Activated CD8-positive, alpha-beta memory T cell treated with anti-CD3 and anti-CD28 coated beads, Interleukin-2, amount 50 U/mL, for 24 hours (primary cell): ENCODE results near the gene TEAD1.

Experiments
- DNase-seq: peaks from one replicate; pipeline ENCODE4 v3.0.0-alpha.2; 2020; ENCODE audit errors: extremely low read depth

The TEAD1 gene

DNA sequence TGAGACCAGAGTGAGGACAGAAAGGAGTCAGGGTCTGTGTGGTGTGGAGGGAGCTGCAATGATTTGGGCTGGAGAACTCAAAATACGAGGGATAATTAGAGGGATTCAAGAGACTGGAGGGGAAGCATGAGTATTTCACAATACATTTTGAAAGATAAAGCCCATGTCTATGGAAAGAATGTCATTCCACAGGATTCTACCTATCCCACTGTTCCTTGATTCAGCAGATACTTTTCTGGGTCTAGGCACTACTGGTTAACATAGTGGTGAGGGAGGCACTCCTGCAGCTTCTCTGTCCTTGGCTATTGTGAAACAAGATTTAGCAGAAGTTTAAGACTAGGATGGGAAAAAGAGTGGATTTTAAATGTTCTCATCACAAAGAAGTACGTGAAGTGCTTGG, 262.0 kb downstream of the TEAD1 start:
- DNase-seq, result no peak

DNA sequence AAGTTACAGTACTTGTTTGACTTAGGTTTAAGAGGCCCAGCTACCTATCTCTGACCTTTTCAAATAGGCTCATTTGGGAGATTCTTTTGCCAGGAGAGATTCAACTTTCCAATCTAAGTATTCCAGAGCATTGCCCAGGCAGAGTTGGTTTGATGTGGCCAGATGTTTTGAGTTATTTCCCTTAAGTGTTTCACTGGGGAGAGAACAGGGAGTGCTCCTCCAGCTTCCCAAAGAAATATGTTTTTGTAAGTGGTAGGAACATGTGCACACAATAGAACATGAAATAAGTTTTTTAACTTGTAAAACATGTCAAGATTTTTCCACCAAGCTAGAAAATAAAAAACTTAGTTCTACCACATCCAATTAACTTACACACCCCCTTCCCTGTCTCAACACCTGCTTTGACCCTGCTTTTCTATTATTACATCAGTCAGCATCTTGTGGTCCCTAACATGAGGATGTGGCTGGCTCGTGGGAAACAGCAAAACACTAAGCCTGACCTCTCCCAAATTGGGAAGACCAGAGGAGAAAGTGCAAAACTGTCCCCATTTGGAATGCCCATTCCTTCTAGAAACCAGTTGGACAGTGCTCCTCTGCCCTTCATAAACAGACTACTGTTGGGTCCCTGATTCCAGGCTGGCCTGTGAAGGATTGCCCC, 264.5 kb downstream of the TEAD1 start:
- DNase-seq, result no peak

DNA sequence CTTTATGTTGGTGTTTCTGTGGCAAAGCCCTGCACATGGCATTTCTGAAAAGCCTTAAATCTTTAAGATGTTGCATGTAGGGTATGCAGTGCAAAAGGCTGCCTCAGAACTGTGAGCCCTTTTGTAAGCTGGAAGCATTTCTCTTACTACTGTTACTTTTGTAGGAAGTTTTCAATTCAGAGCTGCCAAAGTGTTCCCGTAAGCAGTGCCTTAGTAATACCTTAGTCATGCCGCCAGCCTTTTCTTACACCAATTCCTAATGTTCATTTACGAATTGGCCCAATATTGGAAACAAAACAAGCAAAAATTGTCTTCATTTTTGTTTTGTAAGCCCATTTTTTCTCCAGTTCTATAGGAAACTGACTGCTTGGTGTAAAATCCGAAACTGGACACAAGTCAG, 267.4 kb downstream of the TEAD1 start:
- DNase-seq, result no peak

DNA sequence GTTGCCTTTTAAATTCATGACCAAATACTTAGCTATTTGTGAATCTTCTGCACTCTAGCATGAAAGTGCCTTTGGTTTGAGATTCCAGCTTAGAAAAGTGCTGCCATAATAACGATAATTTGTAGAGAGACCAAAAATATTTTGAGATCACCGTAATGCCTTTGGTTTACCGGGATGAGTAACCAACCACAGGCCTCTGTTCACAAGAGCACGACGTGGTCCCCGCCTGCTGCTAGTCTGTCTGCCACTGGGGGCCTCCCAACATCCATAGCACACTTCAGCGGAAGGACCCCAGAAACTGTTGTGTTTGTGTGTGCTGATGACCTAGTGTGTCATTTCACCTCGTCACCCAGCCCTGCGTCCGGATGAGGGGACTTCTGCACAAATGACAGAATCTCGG, 267.9 kb downstream of the TEAD1 start:
- no peak for DNase-seq

DNA sequence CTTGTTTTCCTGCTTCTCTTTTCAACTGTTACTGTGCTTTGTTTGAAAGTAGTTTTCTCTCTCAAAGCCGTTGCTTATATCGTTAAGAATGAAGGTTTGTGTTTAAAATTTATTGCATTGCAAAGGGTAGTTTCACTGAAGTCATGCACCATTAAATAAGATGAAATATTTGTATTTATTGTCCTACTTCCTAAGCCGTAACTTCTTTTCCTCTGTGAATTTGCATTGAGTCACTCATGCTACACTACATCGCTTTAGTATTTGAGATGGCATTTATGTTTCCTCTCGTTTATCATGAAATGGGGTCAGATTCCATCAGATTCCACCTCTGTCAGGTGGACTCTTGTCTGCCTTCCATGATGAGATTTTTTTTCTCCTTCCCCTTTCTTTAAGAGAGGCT, 269.1 kb downstream of the TEAD1 start:
- no peak for DNase-seq

DNA sequence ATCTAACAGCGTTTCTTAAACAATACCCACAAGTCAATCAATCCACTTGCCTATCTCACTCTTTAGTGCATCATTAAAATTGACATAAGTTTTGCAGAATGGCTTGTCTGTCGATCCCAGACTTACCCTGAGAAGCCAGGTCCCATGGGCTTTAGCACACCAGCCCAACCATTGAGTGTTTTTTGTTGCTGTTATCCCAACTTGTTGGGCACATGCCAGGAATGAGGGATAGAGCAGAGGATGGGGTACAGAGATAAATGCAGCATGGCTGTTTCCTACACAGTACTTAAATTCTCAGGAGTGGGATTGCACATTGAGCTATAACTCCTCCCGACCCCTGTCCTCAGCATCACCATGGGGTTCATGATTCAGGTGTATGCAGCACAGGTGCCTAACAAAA, 270.7 kb downstream of the TEAD1 start:
- DNase-seq, result no peak

DNA sequence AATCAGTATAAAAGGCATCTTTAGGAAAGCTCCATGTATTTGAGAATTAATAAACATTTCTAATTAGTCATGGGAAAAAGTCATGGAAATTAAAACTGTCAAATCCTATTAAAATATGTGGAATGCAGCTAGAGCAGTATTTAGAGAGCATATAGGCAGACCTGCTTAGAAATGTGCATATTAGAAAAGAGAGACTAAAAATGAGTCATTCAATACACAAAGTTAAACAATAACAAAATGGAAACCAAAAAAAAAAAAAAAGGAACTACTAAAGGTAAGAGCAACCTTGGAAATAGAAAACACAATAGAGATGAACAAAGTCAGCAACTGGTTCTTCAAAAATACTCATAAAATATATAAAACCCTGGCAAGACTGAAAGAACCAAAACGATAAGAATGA, 275.2 kb downstream of the TEAD1 start:
- DNase-seq, result no peak

DNA sequence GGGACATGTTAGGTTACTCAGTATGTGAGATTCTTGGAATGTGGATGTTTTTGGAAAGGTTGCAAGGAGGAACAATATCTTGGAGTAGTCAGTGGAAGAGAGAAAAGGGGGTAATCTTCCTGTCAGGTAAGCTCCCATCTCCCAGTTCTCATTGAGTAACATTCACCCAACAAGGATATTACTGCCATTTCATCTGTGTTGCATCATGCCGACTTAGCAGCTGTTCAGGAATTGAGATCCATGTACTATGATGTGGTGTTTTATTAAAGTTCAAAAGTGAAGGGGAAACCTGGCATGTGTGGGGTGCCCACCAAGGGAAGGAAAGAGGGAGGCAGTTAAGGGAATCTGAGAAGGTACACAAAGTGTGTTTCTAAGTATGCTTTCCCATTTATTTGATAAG, 276.4 kb downstream of the TEAD1 start:
- no peak for DNase-seq

DNA sequence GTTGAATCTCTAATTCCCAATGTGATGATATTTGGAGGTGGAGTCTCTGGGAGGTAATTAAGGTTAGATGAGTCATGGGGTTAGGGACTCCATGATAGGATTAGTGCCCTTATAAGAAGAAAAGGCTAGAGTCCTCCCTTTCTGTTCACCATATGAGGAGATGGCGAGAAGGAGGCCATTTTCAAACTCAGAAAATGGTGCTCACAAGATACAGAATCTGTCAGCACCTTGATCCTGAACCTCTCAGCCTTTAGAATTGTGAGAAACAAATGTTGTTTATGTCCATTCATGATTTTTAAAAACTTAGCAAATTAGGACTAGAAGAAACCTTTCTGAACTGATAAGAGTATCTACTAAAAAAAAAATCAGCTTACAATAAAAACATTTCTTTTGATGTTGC, 277.2 kb downstream of the TEAD1 start:
- no peak for DNase-seq

DNA sequence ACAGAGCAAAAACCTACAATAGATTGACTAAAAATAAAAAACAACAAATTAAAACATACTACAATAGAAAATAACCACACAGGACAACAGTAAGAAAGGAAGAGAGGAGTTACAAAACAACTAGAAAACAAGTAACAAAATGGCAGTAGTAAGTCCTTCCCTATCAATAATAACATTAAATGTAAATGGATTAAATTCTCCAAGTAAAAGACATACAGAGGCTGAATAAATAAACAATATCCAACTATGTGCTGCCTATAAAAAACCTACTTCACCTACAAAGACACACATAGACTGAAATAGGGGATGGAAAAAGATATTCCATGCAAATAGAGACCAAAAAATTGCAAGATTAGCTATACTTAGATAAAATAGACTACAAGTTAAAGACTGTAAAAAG, 277.9 kb downstream of the TEAD1 start:
- DNase-seq, result no peak

DNA sequence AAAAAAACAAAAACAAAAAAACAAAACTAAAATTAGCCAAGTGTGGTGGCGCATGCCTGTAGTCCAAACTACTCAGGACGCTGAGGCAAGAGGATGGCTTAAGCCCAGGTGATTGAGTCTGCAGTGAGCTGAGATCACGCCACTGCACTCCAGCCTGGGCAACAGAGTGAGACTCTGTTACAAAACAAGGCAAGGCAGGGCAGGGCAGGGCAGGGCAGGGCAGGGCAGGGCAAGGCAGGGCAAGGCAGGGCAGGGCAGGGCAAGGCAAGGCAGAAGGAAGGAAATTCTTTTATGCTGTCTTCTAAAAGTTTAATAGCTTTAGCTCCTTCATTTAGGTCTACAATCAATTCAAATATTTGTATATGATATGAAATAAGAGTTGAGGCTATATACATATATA, 284.8 kb downstream of the TEAD1 start:
- no peak for DNase-seq

DNA sequence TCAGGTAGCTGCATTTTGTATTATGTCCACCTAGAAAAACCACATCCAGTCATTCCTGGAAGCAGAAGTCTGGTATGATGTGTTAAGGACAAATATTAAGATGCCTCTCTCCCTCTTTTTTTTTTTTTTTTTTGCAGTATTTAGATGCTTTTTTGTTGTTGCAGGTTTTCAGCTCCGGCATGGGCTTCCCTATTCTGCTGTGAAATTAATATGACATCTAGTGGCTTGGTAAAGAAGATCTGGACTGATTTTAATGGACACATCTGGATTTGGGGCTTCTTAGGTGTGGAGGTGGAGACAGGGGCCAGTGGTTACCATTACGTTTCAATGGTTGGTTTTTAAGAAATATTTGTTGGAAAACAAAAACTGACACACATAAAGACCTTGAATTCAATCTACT, 287.4 kb downstream of the TEAD1 start:
- DNase-seq, result no peak

DNA sequence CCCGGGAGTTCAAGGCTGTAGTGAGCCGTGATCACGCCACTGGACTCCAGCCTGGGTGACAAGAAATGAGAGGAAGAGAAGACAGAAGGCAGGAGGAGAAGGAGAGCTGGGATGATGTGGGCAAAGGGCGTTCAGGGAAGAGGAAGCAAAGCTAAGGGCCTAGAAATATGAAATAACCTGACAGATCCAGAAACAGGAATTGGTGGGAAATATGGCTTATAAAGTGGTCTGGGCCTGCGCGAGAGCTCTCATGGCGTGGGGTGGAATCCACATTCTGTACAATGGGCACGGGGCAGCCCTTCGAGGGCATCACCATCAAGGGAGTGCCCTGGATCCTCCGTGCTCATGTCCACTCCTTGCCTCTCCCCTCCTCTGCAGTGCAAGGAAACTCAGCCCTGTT, 288.1 kb downstream of the TEAD1 start:
- DNase-seq, result no peak

DNA sequence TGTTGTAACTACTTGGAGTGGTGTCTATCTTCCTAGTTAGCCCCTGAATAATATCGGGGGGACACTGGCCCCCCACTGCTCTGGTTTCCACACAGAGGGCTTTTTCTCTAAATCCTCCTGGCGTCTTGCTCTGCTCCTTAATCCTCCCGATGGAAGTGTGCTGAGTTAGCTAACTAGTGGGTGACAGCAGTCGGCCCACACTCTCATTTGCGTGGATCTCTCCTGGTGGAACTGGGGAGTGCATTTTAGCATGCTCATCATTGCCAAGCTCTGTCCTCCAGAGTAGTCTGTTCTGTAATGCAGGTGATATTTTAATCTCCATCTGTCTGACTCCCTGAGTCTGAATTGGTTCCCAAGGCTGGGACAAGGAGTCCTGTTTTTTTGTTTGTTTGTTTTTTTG, 288.8 kb downstream of the TEAD1 start:
- no peak for DNase-seq

DNA sequence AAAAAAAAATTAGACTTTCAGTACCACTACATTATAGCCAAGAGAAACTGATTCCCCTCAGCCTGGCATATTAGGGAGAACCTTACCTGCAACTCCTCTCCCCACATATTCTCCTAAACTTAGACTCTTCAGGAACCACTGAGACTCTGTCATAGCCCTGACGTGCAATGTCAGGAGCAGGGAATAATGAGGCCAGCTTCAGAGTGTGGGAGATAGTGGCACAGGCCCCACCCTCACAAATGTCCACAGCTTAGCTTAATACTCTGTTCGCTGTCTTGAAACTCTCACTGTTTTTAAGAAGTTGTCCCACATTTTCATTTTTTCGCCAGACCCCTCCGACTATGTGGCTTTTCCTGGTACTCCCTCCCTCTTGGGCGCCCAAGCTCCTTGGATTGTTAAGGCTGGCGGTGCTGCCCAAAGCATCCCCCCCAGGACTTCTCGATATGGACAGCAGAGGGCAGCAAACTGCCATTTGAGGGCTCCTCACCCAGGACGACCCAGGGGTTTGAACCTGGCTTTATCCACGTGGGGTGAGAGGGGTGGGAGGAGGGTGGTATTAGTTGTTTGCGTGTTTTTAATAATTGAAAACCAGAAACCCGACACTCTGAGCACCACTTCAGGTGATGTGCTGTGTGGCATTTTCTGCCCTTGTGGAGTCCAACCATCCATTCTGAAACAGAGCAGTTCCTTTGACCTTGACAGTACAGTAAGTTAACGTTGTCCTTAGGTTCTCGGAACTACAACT, 289.7 kb downstream of the TEAD1 start:
- peak; percentile 8 for DNase-seq

DNA sequence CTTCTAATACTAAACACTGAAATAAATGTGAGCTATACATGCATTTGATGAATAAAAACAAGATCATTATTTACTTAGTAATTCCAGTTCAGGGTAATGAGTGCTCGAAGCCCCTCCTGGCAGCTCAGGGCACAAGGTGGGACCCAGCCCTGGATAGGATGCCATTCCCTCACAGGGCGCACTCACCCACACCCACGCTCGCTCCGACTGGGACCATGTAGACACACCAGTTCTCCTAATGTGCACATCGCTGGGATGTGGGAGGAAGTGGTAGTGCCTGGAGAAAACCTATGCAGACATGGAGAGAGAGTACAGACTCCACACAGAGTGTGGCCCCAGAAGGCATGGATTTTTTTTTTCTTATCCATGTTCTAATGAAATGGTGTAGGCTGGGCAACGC, 290.4 kb downstream of the TEAD1 start:
- DNase-seq, result no peak

DNA sequence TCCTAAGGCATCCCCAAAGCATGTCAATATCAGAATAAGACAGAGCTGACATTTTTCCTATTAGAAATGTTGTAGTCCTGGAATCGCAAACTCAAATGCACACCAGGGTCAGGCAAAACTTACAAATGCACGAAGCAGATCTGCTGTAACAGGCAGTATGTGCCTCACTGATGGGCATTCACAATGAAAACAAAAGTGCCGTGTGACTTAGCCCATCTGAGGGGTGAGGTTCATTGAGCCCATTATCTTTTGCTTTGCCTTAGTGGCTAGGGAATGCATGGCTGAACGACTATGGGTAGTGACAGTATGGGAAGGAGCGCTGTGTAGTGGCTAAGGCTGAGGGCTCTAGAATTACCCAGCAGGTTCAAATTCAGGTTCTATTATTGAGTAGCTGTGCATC, 291.8 kb downstream of the TEAD1 start:
- no peak for DNase-seq

DNA sequence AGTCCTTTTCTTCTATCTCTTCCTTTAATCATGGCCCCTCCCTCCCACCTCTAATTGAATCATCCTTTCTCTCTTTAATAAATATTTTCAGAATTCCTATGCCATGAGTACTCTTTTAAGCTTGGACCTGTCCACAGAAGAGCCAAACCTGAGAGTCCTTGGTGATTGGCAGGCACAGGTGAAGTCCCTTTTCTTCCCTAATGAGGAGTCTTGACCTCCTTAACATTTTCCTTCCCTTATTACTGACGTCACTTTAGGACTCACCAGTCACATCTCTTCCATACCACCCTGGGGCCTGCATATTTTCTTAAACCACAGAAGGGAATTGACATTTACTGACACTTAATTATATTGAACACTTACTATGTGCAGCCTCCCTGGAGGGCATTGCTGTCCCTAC, 293.9 kb downstream of the TEAD1 start:
- DNase-seq, result no peak

DNA sequence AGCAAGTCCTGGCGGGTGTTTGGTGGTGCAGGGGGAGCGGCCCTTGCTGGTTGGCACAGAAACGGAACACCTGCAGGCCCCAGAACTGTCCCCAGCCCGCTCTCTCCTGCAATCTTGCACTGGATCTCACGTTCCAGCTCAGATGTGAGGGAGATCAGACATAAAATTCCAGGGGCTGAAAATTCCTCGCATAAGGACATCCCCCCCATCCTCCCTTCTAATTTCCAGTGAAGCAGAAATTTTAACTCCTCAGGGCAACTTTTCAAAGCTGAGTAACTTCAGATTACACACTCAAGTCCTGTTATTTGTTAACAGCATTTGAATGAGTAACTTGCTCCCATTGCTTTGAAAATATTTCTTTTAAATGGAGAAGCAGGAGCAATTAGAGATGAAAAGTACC, 294.6 kb downstream of the TEAD1 start:
- DNase-seq, result no peak

DNA sequence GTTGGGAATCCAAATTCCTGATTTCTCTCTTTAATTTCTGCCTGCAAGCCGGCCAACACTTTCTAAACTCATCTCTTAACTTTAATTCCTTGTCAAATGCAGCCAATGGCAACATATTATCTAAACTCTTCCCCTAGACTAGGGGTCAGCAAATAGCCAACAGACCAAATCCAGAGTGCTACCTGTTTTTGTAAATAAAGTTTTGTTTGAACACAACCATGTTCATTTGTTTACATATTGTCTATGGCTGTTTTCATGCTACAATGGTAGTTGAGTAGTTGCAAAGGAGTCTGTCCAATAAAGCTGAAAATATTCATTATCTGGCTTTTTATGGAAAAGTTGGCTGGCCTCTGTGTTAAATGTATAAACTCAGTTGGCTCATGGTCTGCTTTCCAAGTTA, 297.7 kb downstream of the TEAD1 start:
- no peak for DNase-seq

DNA sequence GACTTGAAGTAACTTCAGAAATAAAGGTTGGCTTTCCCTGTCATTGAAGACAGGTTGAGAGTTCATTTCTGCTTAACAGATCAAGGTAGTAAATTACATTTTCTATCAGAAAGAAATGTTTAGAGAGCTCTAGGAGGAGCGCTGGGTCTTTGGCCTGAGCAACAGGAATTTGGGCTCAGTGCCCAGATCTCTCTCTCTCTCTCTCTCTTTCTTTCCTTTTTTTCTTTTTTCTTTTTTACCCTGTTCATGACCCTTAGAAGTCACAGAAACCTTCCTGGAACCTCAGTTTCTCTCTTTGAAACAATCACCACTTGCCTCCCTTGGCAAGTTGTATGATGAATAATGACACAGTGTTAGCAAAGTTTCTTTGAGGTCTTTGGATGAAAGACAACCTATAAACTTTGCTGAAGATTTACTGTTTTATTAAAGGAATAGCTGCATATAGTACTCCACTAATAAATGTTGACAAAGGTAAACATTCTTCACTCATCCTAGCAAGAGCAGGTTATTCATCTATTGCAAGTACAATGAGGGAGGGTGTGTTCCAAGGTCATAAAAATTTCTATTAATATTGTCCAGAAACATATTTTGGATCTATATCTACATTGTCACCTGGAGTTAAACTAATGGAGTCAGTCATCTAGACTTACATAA, 299.4 kb downstream of the TEAD1 start:
- DNase-seq, result no peak

DNA sequence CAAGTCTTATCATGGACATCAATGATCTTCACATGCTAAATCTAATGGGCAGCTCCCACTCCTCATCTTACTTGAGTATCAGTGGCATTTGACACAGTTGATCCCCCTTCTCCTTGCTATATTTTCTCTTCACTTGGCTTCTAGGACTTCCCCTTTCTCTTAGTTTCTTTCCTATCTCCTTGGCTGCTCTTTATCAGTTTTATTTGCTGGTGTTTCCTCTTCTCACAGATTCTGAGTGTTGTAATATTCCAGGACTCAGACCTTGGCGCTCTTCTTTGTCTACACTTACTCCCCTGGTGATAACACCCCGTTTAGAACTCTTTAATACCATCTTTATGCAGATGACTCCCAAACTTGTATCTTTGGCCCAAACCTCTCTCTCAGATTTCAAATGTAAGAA, 301.0 kb downstream of the TEAD1 start:
- no peak for DNase-seq

DNA sequence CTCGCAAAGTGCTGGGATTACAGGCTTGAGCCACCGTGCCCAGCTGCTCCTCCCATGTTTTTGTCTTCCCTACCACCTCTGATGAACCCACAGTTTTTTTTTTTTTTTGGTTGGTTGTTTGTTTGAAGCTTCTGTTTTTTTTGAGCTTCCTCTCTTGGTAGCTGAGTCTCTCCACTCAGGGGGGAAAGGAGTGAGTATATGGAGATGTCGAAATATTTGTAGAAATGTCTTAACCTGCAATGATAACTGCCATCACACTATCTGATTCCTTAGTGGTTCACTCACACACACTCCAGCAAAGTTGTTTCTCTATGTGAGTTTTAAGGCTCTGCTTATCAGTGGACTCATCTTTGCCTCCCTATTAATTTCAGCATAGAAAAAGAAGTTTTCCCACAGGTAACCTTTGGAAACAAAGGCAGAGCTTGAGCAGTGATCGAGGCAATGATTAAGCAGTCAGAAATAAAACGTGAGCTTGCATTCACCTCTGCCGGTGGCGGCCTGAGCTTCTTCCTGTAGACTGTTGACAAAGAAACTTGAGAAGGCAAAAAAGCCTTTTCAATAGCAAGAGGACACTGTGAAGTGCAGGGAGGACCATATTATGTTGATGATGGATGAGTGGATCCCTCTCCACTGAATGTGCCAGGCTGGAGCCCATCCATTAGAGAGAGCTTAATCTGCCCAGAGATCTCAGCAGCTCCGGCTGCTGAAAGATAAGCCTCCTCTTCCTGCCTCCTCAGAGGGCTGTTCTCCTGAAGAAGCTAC, 305.9 kb downstream of the TEAD1 start:
- no peak for DNase-seq
